GM18498 (cell line): Measurements from ENCODE around the gene THOP1.
A peak's percentile ranks its signal among the peaks of the same experiment; 100 is the strongest.

Source experiments
- ATAC-seq: cut with Tn5 transposase; IDR thresholded peaks from one replicate; pipeline ENCODE4 v1.9.1; 2021; ENCODE audit warnings: mild to moderate bottlenecking, moderate library complexity; ENCODE audit not compliant: unreplicated experiment

THOP1 gene

GRCh38 chr19:2785244-2785997 lies at the start of gene THOP1:
THOP1 (plus strand) TSS chr19:2785503; CDS start chr19:2785663, 160 bp downstream.
- peak; percentile 73 for ATAC-seq

GRCh38 chr19:2736550-2737190 lies 48.6 kb upstream of the THOP1 start:
- no peak for ATAC-seq

GRCh38 chr19:2739602-2740313 lies 45.5 kb upstream of the THOP1 start, which contains the start of gene SLC39A3:
SLC39A3 (minus strand) TSS chr19:2740017; CDS start chr19:2737257, 2,760 bp downstream.
- peak; percentile 95 for ATAC-seq

- ATAC-seq = peak; percentile 2
Observed at GRCh38 chr19:2740314-2740656, 45.0 kb upstream of the THOP1 start.

GRCh38 chr19:2743099-2743498 lies 42.2 kb upstream of the THOP1 start:
- no peak for ATAC-seq

GRCh38 chr19:2744113-2744512 lies 41.2 kb upstream of the THOP1 start:
- no peak for ATAC-seq

GRCh38 chr19:2747349-2747748 lies 38.0 kb upstream of the THOP1 start:
- ATAC-seq = no peak

GRCh38 chr19:2750808-2751437 lies 34.4 kb upstream of the THOP1 start:
- ATAC-seq = no peak

GRCh38 chr19:2751438-2751830 lies 33.9 kb upstream of the THOP1 start:
- no peak for ATAC-seq

- no peak for ATAC-seq
Observed at GRCh38 chr19:2754659-2755447, 30.4 kb upstream of the THOP1 start.

GRCh38 chr19:2755448-2755705 lies 29.9 kb upstream of the THOP1 start:
- ATAC-seq = no peak

- ATAC-seq = no peak
Observed at GRCh38 chr19:2755811-2756210, 29.5 kb upstream of the THOP1 start.

- ATAC-seq = no peak
Observed at GRCh38 chr19:2756477-2756876, 28.8 kb upstream of the THOP1 start.

GRCh38 chr19:2756921-2757881 lies 28.1 kb upstream of the THOP1 start:
- no peak for ATAC-seq

GRCh38 chr19:2758601-2759313 lies 26.5 kb upstream of the THOP1 start:
- ATAC-seq = no peak

- no peak for ATAC-seq
Observed at GRCh38 chr19:2759362-2759761, 25.9 kb upstream of the THOP1 start.

GRCh38 chr19:2759965-2760364 lies 25.3 kb upstream of the THOP1 start:
- no peak for ATAC-seq

GRCh38 chr19:2761309-2761677 lies 24.0 kb upstream of the THOP1 start:
- ATAC-seq = no peak
